Pancreas (tissue), 10 donors: ENCODE measurements around the gene NFYC. TPM values are rescaled to one million over a fixed set of nuclear protein-coding genes. Genes with fewer than 3 reads are reported as not detected.

Experiments used
- ATAC-seq, 4 donors: fragments of 200-7000 bp; cut with Tn5 transposase; one replicate each; pipeline versions ENCODE4 v1.8.0 to v1.9.1; 2020; ENCODE audit warnings: mild to moderate bottlenecking in 4 of 4, moderate library complexity in 4 of 4
- DNase-seq, 6 donors: peaks; one replicate each; pipeline ENCODE4 v3.0.0-alpha.2; 2020
- FAIRE-seq: peaks from 2 replicates; lab custom pipeline; 2012; peaks lifted over from hg19 to GRCh38; lab: Jason Lieb, UNC
- H3K27ac ChIP-seq, 4 donors: fragments of 200-600 bp; sonication (generic); 1 replicate in 3 of 4; 2 replicates in 1 of 4; pipeline versions ENCODE4 v1.5.0 to v1.8.0; 2020
- H3K27me3 ChIP-seq, 4 donors: fragments of 200-600 bp; one replicate each; pipeline ENCODE4 v1.8.0; 2021
- H3K36me3 ChIP-seq, 3 donors: fragments of 200-600 bp; sonication (generic) in 1 of 3; one replicate each; pipeline versions ENCODE4 v1.5.0 to v1.8.0; 2020 to 2021
- H3K4me1 ChIP-seq, 3 donors: fragments of 200-600 bp; one replicate each; pipeline ENCODE4 v1.8.0; 2021
- H3K4me3 ChIP-seq, 4 donors: fragments of 200-600 bp; sonication (generic) in 2 of 4; one replicate each; pipeline versions ENCODE4 v1.5.0 to v1.8.0; 2020 to 2021
- H3K9me3 ChIP-seq, 4 donors: fragments of 200-600 bp; one replicate each; pipeline ENCODE4 v1.8.0; 2021
- WGBS, 2 donors: extraction: QIAGEN DNeasy Blood & Tissue Kit; methylation state at CpG; one replicate each; pipeline ENCODE4 v1.1.7; 2013; 5-methylcytosine and 5-hydroxymethylcytosine counted together
- intact Hi-C, 3 donors: fragments of 100-400 bp; cut with DNase I; formaldehyde crosslinking; loops; one replicate each; pipeline versions ENCODE4 v1.11.1 to v1.14.2; 2022
- polyA plus RNA-seq, 2 donors: library from polyadenylated mRNA; stranded (reverse); fragments of 200-250 nt; gene quantifications; one replicate each; pipeline ENCODE4 v1.2.3, GENCODE V29; 2013
- total RNA-seq, 6 donors: library from RNA; stranded (reverse); fragmentation: NEBNext Ultra II Directional in 4 of 6; extraction: Animal tissue kit (Norgen Biotek cat#: 25700) in 4 of 6; gene quantifications; one replicate each; pipeline versions ENCODE4 v1.2.1 to v1.2.4, GENCODE V29; 2021 to 2023
- TF ChIP-seq, protein P1 (sequence below), 4 donors: fragments of 200-600 bp; sonication (generic) in 3 of 4; IDR thresholded peaks; one replicate each; pipeline versions ENCODE4 v1.5.0 to v1.8.0; 2021; ENCODE audit warnings: antibody characterized with exemption in 4 of 4
- donor health status: healthy with polysubstance abuse.
- donor health status: DM: no; HTN: no; CAD: no; lungs with moderate emphysema.
- donor health status: DM: no; HTN: no; CAD: no.
- donor health status: control.
- donor health status: control.
- donor health status: Bipolar disorder and iron deficiency.
- donor health status: DM: yes; HTN: yes; CAD: no.
- donor health status: DM: no; HTN: no; CAD: no.
- donor health status: DM: no; HTN: no; CAD: no.
- donor health status: DM: yes; HTN: yes; CAD: no.

NFYC gene
- total RNA-seq (10 to 100 TPM; 23.0 to 39.6 (median 28.2) TPM), polyA plus RNA-seq (10 to 100 TPM; 21.3 to 33.8 TPM)

DNA sequence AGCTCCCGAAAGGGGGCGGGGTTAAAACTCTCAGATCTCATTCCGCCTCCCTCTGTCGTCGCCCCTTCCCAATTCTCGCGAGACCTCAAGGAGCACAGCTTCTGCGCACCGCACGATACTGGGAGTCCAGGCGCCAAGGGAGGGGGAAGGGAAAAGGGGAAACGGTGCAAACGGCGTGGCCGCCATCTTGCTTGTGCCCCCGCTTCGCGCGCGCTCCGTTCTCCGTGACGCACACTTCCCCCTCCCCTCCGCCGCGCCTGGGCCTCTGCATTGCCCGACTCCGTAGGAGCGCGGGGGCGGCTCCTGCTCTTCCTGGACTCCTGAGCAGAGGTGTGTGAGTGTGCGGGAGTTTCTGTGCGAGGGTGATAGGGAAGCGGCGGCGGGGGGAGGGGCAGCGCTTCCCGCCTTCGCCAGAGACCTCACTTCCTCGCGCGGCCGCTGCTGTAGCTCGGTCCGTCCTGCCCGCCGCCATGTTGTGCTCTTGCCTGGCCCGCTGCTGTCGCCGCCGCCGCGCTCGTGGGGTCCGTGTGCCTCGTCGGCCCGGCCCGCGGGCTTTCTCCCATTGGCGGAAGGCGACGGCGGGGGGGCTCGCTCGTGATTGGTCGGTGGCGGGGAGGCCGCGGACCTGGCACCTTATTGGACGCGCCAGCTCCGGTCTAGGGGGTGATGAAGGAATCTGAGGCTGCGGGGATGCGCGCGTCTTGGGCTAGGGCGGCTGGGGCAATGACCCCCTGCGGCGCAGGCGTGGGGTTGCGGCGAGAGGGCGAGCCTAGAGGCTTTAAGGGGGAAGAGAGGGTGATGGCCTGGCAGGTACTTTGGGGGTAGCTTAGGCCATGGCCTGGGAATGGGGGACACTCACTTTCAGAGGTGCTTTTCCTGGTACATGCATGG lies at the start of gene NFYC:
NFYC (plus strand) TSS at position 167 of the 891 bp plus-strand sequence. CDS start 47,140 bp downstream, outside the sequence.
- intact Hi-C loops, result no loop called here
- H3K9me3 ChIP-seq, result no peaks in the 10 kb centered on the region
- H3K27ac ChIP-seq, result peak within 1 kb of the TSS; percentile 98 to 99 (median 98)
- TF ChIP-seq, protein P1, sequence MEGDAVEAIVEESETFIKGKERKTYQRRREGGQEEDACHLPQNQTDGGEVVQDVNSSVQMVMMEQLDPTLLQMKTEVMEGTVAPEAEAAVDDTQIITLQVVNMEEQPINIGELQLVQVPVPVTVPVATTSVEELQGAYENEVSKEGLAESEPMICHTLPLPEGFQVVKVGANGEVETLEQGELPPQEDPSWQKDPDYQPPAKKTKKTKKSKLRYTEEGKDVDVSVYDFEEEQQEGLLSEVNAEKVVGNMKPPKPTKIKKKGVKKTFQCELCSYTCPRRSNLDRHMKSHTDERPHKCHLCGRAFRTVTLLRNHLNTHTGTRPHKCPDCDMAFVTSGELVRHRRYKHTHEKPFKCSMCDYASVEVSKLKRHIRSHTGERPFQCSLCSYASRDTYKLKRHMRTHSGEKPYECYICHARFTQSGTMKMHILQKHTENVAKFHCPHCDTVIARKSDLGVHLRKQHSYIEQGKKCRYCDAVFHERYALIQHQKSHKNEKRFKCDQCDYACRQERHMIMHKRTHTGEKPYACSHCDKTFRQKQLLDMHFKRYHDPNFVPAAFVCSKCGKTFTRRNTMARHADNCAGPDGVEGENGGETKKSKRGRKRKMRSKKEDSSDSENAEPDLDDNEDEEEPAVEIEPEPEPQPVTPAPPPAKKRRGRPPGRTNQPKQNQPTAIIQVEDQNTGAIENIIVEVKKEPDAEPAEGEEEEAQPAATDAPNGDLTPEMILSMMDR (IDR thresholded peaks at IDR 0.05), result no peak
- ATAC-seq, result peak; percentile 90 to 96 (median 93)
- no peak for FAIRE-seq
- no peaks in the 10 kb centered on the region for H3K36me3 ChIP-seq
- no peaks in the 10 kb centered on the region for H3K27me3 ChIP-seq
- peak within 1 kb of the TSS; percentile 66 to 93 (median 82) for H3K4me3 ChIP-seq
- peak; percentile 92 to 99 (median 97) for DNase-seq
- H3K4me1 ChIP-seq, result peaks cover 16 to 25% (median 22%) of the 10 kb centered on the region in 3 donors
- 0% methylated on average over 64 to 84 of the region's 84 CpGs for WGBS, 2 donors

DNA sequence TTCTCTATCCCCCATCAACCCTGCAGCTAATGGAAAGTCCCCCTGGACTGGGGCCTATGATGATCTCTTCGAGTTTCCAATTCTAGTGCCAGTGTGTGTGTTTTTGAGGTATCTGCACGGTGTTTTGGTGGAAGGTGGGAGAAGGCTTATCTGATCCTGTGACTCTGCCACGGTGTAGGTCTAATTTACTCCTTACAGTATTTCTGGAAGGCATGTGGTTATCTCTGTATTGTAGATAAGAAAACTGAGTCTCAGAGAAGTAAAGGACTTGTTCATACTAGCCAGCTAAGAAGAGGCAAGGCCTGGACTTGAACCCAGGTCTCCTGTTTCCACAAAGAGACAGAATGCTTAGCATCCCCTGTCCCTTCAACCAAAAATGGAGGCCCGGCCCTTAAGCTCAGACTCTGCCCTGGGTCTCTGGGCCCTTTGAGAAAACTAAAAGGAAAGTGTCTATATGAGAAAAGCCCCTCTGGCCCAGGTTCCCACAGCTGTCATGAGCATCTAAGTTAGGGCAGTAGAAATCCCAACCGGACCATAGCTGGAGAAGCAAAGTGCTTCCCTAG lies 46.3 kb upstream of the NFYC start:
- intact Hi-C loops, result no loop called here
- no peaks in the 10 kb centered on the region for H3K9me3 ChIP-seq
- no peak for DNase-seq
- FAIRE-seq, result no peak
- no peak overlapping the region for H3K4me3 ChIP-seq
- no peaks in the 10 kb centered on the region for H3K27me3 ChIP-seq
- H3K36me3 ChIP-seq, result no peaks in the 10 kb centered on the region
- H3K4me1 ChIP-seq, result no peaks in the 10 kb centered on the region
- no peak for ATAC-seq
- 73 to 87% methylated on average over 5 of the region's 5 CpGs for WGBS, 2 donors
- H3K27ac ChIP-seq, result no peak overlapping the region
- TF ChIP-seq, protein P1 (IDR thresholded peaks at IDR 0.05), result no peak

DNA sequence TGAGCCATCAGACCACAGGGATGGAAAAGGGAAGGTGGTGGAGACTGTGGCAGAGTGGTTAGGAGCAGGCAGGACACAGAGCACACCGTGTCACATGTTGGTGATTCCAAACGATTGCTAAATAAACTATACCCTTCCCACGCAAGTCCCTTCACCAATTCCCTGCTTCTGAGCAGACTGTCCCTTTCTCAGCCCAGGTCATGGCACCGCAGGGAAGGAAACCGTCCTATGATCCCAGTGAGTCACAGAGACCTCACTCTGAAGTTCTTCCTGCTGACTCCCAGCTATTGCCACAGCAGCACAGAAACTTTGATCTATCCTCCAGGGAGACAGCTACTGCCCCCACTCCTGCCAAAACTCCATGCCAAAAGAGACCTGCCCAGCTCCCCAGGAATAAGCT lies 45.2 kb upstream of the NFYC start:
- intact Hi-C loops, result no loop called here

DNA sequence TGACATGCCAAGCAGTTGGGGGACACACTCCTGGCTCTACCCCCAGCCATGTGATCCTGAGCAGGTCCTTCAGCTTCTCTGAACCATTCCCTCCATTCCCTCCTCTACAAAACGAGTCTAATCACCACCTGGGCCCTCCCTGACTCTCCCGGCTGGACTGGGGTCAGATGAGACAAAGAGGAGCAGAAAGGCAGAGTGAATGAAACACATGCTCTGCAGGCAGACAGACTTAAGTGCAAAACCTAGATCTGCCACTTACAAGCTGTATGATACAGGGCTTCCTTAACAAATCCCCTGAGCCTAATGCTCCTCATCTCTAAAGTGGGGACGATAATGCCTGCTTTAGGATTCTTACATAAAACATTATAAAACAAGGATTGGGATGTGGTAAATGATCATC lies 43.3 kb upstream of the NFYC start:
- 84 to 88% methylated on average over 3 of the region's 3 CpGs for WGBS, 2 donors
- H3K4me1 ChIP-seq, result no peaks in the 10 kb centered on the region
- FAIRE-seq (no peak), DNase-seq (no peak), ATAC-seq (no peak)
- H3K9me3 ChIP-seq, result no peaks in the 10 kb centered on the region
- H3K27ac ChIP-seq, result no peak overlapping the region
- TF ChIP-seq, protein P1 (IDR thresholded peaks at IDR 0.05), result no peak
- H3K4me3 ChIP-seq, result no peak overlapping the region
- no peaks in the 10 kb centered on the region for H3K36me3 ChIP-seq
- intact Hi-C loops, result no loop called here
- no peaks in the 10 kb centered on the region for H3K27me3 ChIP-seq

More for the DNA sequence above, 45.2 kb upstream of the NFYC start:
- H3K9me3 ChIP-seq, result no peaks in the 10 kb centered on the region
- DNase-seq (no peak), ATAC-seq (no peak), FAIRE-seq (no peak)
- WGBS, 2 donors, result 67 to 86% methylated on average over 5 of the region's 5 CpGs
- TF ChIP-seq, protein P1 (IDR thresholded peaks at IDR 0.05), result no peak
- no peaks in the 10 kb centered on the region for H3K36me3 ChIP-seq
- H3K4me3 ChIP-seq, result no peak overlapping the region
- H3K4me1 ChIP-seq, result no peaks in the 10 kb centered on the region
- no peak overlapping the region for H3K27ac ChIP-seq
- H3K27me3 ChIP-seq, result no peaks in the 10 kb centered on the region
